GM19023 (cell line): Measurements from ENCODE around the gene MAOA.
"Not testable (repeated sequence)": the region's sequence is repeated elsewhere in the genome, so short reads cannot be mapped to it uniquely, and the experiment has no call there.

Experiments
- ATAC-seq: cut with Tn5 transposase; IDR thresholded peaks from one replicate; pipeline ENCODE4 v1.9.1; 2021; ENCODE audit warnings: mild to moderate bottlenecking, moderate library complexity; ENCODE audit not compliant: unreplicated experiment

MAOA gene

GRCh38 chrX:43661521-43662240, 5.6 kb downstream of the MAOA start:
- ATAC-seq, result no peak

GRCh38 chrX:43663173-43663572, 7.1 kb downstream of the MAOA start:
- no peak for ATAC-seq

GRCh38 chrX:43664258-43664657, 8.2 kb downstream of the MAOA start:
- ATAC-seq, result no peak

GRCh38 chrX:43664708-43665107, 8.6 kb downstream of the MAOA start:
- no peak for ATAC-seq

- no peak for ATAC-seq
Observed at GRCh38 chrX:43666311-43666912, 10.3 kb downstream of the MAOA start.

GRCh38 chrX:43675965-43676628, 20.0 kb downstream of the MAOA start:
- not testable (repeated sequence) for ATAC-seq

GRCh38 chrX:43676971-43677572, 21.0 kb downstream of the MAOA start:
- no peak for ATAC-seq

- no peak for ATAC-seq
Observed at GRCh38 chrX:43677993-43678392, 21.9 kb downstream of the MAOA start.

- ATAC-seq, result no peak
Observed at GRCh38 chrX:43679058-43679457, 23.0 kb downstream of the MAOA start.

- no peak for ATAC-seq
Observed at GRCh38 chrX:43679778-43680177, 23.7 kb downstream of the MAOA start.

- no peak for ATAC-seq
Observed at GRCh38 chrX:43682726-43683125, 26.6 kb downstream of the MAOA start.

- ATAC-seq, result no peak
Observed at GRCh38 chrX:43685221-43685620, 29.1 kb downstream of the MAOA start.

GRCh38 chrX:43688586-43688985, 32.5 kb downstream of the MAOA start:
- ATAC-seq, result no peak

GRCh38 chrX:43693602-43694406, 37.7 kb downstream of the MAOA start:
- ATAC-seq, result no peak

GRCh38 chrX:43699475-43699874, 43.4 kb downstream of the MAOA start:
- ATAC-seq, result no peak

GRCh38 chrX:43702079-43702524, 46.0 kb downstream of the MAOA start:
- ATAC-seq, result no peak

GRCh38 chrX:43702660-43703059, 46.6 kb downstream of the MAOA start:
- no peak for ATAC-seq

GRCh38 chrX:43703211-43703791, 47.2 kb downstream of the MAOA start:
- ATAC-seq, result no peak

GRCh38 chrX:43706786-43707370, 50.8 kb downstream of the MAOA start:
- no peak for ATAC-seq
